ENCODE measurements around the gene MMS22L. TPM values are rescaled to one million over a fixed set of nuclear protein-coding genes. Genes with fewer than 3 reads are reported as not detected.
"Not testable (repeated sequence)": the region's sequence is repeated elsewhere in the genome, so short reads cannot be mapped to it uniquely, and the experiment has no call there.

MMS22L gene
- total RNA-seq, 1 donor from 2014 or later, result 7.6 TPM

DNA sequence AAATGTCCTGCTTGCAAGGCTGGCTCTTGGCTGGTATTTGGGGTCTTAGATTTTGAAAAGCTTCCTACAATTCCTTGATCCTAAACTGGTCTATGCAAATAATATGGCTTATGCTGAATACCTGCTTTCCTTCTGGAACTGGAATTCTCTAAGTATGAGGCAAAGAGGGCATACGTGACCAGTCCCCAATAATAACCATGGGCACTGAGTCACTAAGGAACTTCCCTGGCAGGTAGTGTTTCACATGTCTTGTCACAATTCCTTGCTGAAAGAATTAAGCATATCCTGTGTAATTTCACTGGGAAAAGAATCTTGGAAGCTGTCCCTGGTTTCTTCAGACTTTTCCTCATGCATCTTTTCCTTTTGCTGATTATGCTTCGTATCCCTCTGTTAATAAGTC lies 106.5 kb downstream of the MMS22L start:
- TF ChIP-seq, protein P1, sequence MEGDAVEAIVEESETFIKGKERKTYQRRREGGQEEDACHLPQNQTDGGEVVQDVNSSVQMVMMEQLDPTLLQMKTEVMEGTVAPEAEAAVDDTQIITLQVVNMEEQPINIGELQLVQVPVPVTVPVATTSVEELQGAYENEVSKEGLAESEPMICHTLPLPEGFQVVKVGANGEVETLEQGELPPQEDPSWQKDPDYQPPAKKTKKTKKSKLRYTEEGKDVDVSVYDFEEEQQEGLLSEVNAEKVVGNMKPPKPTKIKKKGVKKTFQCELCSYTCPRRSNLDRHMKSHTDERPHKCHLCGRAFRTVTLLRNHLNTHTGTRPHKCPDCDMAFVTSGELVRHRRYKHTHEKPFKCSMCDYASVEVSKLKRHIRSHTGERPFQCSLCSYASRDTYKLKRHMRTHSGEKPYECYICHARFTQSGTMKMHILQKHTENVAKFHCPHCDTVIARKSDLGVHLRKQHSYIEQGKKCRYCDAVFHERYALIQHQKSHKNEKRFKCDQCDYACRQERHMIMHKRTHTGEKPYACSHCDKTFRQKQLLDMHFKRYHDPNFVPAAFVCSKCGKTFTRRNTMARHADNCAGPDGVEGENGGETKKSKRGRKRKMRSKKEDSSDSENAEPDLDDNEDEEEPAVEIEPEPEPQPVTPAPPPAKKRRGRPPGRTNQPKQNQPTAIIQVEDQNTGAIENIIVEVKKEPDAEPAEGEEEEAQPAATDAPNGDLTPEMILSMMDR (IDR thresholded peaks at IDR 0.05), result no peak
- Mint-ChIP-seq H3K4me3 (ENCODE audit: unreplicated experiment) (no peak overlapping the region), H3K27me3 (ENCODE audit: low read depth) (no peaks in the 10 kb centered on the region), H3K9me3 (ENCODE audit: low read depth) (peaks cover 4% of the 10 kb centered on the region), H3K4me1 (ENCODE audit: low read depth) (no peaks in the 10 kb centered on the region), H3K27ac (ENCODE audit: unreplicated experiment) (no peak overlapping the region), H3K36me3 (ENCODE audit: low read depth) (peaks cover 11% of the 10 kb centered on the region)
- DNase-seq (ENCODE audit: low spot score), result no peak

DNA sequence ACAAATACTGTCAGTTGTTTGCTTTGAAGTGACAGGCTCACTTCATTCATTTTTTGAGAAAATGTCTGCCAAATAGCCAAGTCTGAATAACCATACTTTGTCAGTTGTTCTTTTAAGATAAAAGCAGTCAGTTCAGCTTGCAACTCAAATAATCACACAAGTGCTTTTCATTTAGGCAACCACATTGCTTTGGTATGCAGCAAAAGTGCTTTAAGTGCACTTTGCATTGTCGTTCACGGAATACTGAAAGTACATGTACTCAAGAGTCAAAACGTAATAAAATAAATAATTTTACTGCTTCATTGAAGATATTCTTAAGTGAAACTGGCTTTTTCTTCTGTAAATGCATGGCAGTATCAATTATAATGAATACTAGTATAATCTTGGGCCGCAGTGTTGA lies 107.2 kb downstream of the MMS22L start:
- H3K4me1 Mint-ChIP-seq (ENCODE audit: low read depth), result no peaks in the 10 kb centered on the region
- no peak for DNase-seq (ENCODE audit: low spot score)
- peaks cover 4% of the 10 kb centered on the region for H3K9me3 Mint-ChIP-seq (ENCODE audit: low read depth)
- no peak overlapping the region for H3K27ac Mint-ChIP-seq (ENCODE audit: unreplicated experiment)
- no peak overlapping the region for H3K4me3 Mint-ChIP-seq (ENCODE audit: unreplicated experiment)
- H3K27me3 Mint-ChIP-seq (ENCODE audit: low read depth), result no peaks in the 10 kb centered on the region
- TF ChIP-seq, protein P1 (IDR thresholded peaks at IDR 0.05), result no peak
- H3K36me3 Mint-ChIP-seq (ENCODE audit: low read depth), result peaks cover 13% of the 10 kb centered on the region

DNA sequence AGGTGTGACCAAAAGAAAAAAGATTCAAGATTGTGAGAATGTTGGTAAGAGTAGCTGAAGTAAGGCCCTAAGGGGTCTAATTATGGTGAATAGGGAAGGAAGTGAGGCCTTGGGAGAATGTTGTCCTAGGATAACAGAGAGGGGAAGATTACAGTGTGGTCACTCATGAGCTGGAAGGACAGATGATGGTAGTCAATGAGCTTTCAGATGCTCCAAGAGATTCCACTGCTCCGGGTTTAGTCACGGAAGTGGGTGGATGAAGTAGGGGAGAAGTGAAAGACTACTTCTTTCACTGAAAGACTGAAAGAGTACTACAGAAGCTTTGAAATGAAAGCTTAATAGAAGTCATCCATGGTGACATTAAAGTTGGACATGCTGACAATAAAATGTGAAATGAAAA lies 108.5 kb downstream of the MMS22L start:
- no peaks in the 10 kb centered on the region for H3K4me1 Mint-ChIP-seq (ENCODE audit: low read depth)
- no peaks in the 10 kb centered on the region for H3K27me3 Mint-ChIP-seq (ENCODE audit: low read depth)

DNA sequence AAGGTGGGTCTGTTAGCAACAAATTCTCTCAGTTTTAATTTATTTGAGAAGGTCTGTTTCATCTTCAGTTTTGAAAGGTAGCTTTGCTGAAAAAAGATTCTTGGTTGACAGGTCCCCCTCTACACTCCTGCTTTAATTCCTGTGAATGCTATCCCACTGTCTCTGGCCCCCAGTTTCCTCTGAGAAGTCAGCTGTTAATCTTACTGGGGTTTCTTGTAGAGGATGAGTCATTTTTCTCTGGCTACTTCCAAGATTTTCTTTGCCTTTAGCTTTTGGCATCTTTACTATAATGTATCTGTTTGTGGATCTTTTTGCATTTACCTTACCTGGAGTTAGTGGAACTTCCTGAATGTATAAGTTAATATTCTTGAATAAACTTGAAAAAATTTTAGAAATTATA lies 122.7 kb downstream of the MMS22L start:
- DNase-seq (ENCODE audit: low spot score), result no peak
- Mint-ChIP-seq H3K27me3 (ENCODE audit: low read depth) (no peaks in the 10 kb centered on the region), H3K9me3 (ENCODE audit: low read depth) (peaks cover 29% of the 10 kb centered on the region), H3K27ac (ENCODE audit: unreplicated experiment) (no peak overlapping the region), H3K4me1 (ENCODE audit: low read depth) (no peaks in the 10 kb centered on the region), H3K36me3 (ENCODE audit: low read depth) (peaks cover 29% of the 10 kb centered on the region), H3K4me3 (ENCODE audit: unreplicated experiment) (no peak overlapping the region)
- TF ChIP-seq, protein P1 (IDR thresholded peaks at IDR 0.05), result no peak

More for the DNA sequence above, 108.5 kb downstream of the MMS22L start:
- TF ChIP-seq, protein P1 (IDR thresholded peaks at IDR 0.05), result no peak
- no peak for DNase-seq (ENCODE audit: low spot score)
- Mint-ChIP-seq H3K36me3 (ENCODE audit: low read depth) (peaks cover 13% of the 10 kb centered on the region), H3K9me3 (ENCODE audit: low read depth) (peaks cover 4% of the 10 kb centered on the region), H3K4me3 (ENCODE audit: unreplicated experiment) (no peak overlapping the region), H3K27ac (ENCODE audit: unreplicated experiment) (no peak overlapping the region)

DNA sequence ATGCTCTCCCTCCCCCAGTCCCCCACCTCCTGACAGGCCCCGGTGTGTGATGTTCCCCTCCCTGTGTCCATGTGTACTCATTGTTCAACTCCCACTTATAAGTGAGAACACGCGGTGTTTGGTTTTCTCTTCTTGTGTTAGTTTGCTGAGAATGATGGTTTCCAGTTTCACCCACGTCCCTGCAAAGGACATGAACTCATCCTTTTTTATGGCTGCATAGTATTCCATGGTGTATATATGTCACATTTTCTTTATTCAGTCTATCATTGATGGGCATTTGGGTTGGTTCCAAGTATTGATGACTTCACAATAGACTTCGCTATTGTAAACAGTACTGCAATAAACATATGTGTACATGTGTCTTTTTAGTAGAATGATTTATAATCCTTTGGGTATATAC lies 127.6 kb downstream of the MMS22L start:
- not testable (repeated sequence) for H3K27ac Mint-ChIP-seq (ENCODE audit: unreplicated experiment); DNase-seq (ENCODE audit: low spot score); H3K4me3 Mint-ChIP-seq (ENCODE audit: unreplicated experiment); H3K4me1 Mint-ChIP-seq (ENCODE audit: low read depth); H3K27me3 Mint-ChIP-seq (ENCODE audit: low read depth)
- H3K36me3 Mint-ChIP-seq (ENCODE audit: low read depth), result peaks cover 23% of the 10 kb centered on the region
- H3K9me3 Mint-ChIP-seq (ENCODE audit: low read depth), result peaks cover 25% of the 10 kb centered on the region

DNA sequence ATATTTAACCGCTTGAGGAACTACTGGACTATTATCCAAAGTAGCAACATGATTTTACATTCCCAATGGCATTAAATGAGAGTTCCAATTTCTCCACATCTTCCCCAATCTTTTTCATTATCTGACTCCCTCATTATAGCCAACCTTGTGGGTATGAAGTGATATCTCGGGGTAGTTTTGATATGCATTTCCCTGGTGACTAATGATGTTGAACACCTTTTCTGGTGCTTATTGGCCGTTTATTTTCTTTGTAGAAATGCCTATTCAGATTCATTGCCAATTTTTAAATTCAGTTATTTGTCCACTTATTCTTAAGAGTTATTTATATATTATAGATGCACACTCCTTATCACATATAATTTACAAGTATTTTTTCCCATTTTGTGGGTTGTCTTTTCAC lies 129.0 kb downstream of the MMS22L start:
- H3K4me3 Mint-ChIP-seq (ENCODE audit: unreplicated experiment), result no peak overlapping the region
- TF ChIP-seq, protein P1 (IDR thresholded peaks at IDR 0.05), result no peak
- peaks cover 23% of the 10 kb centered on the region for H3K9me3 Mint-ChIP-seq (ENCODE audit: low read depth)
- H3K36me3 Mint-ChIP-seq (ENCODE audit: low read depth), result peaks cover 19% of the 10 kb centered on the region
- H3K4me1 Mint-ChIP-seq (ENCODE audit: low read depth), result no peaks in the 10 kb centered on the region
- no peaks in the 10 kb centered on the region for H3K27me3 Mint-ChIP-seq (ENCODE audit: low read depth)
- DNase-seq (ENCODE audit: low spot score), result no peak
- H3K27ac Mint-ChIP-seq (ENCODE audit: unreplicated experiment), result no peak overlapping the region
